22Rv1 (cell line): ENCODE measurements around the gene C17orf50.

ENCODE experiments used
- H3K27ac ChIP-seq: fragments of 450-650 bp; 2 replicates; pipeline ENCODE4 v1.5.1; 2017
- CTCF ChIP-seq: fragments of 450-650 bp; IDR thresholded peaks from 2 replicates; pipeline ENCODE4 v1.5.1; 2017; ENCODE audit warnings: mild to moderate bottlenecking
- ZFX ChIP-seq: fragments of 450-650 bp; IDR thresholded peaks from 2 replicates; pipeline ENCODE4 v1.6.1; 2017; ENCODE audit warnings: antibody characterized with exemption, borderline replicate concordance

C17orf50 gene

GRCh38 chr17:35752945-35753764, 7.5 kb upstream of the C17orf50 start, which contains the start of gene GAS2L2:
TSS of gene GAS2L2 (minus strand) at chr17:35753239. CDS start at chr17:35752850, 389 bp downstream.
- no peak within 1 kb of the TSS for H3K27ac ChIP-seq
- TF ChIP-seq ZFX (no peak), CTCF (no peak)

GRCh38 chr17:35757243-35757642, 3.4 kb upstream of the C17orf50 start:
- TF ChIP-seq ZFX (no peak), CTCF (no peak)

GRCh38 chr17:35761601-35762000, 914 bp downstream of the C17orf50 start:
- H3K27ac ChIP-seq = no peak overlapping the region
- no peak for TF ChIP-seq CTCF
- TF ChIP-seq ZFX = no peak

More at GRCh38 chr17:35757243-35757642, 3.4 kb upstream of the C17orf50 start:
- no peak overlapping the region for H3K27ac ChIP-seq

- no peak for TF ChIP-seq ZFX
- no peak for TF ChIP-seq CTCF
- H3K27ac ChIP-seq = no peak overlapping the region
Observed at GRCh38 chr17:35763767-35764122, 3.1 kb downstream of the C17orf50 start.

GRCh38 chr17:35764123-35764991, 3.7 kb downstream of the C17orf50 start:
- TF ChIP-seq CTCF (peak; percentile 95), ZFX (no peak)
- no peak overlapping the region for H3K27ac ChIP-seq

GRCh38 chr17:35765086-35765710, 4.5 kb downstream of the C17orf50 start:
- no peak overlapping the region for H3K27ac ChIP-seq
- TF ChIP-seq CTCF = no peak
- TF ChIP-seq ZFX = no peak
